Measurements from ENCODE around the gene ZFYVE21.

The ZFYVE21 gene

GRCh38 chr14:103740991-103741689 lies 25.5 kb downstream of the ZFYVE21 start:
- no peak overlapping the region for H2BK5ac ChIP-seq (ENCODE audit: low read depth, low read length, poor library complexity)
- H3K27me3 ChIP-seq (ENCODE audit: insufficient read depth, low read length) = no peaks in the 10 kb centered on the region
- no peak overlapping the region for H4K91ac ChIP-seq (ENCODE audit: low read depth, low read length)
- no peak overlapping the region for H4K8ac ChIP-seq (ENCODE audit: low read depth, low read length)
- no peak overlapping the region for H3K4me3 ChIP-seq (ENCODE audit: low read depth, low read length)
- DNase-seq = peak; percentile 8 to 39
- no peak overlapping the region for H3K9ac ChIP-seq (ENCODE audit: low read length)
- H2AFZ ChIP-seq (ENCODE audit: insufficient read depth, low read length, poor library complexity) = no peak overlapping the region
- H3K9me3 ChIP-seq (ENCODE audit: insufficient read depth, low read depth, low read length) = peaks cover 1% of the 10 kb centered on the region
- H3K79me2 ChIP-seq (ENCODE audit: control insufficient read depth, insufficient read depth, low read length, poor library complexity) = no peaks in the 10 kb centered on the region
- H3K79me1 ChIP-seq (ENCODE audit: low read length) = peaks cover 3% of the 10 kb centered on the region
- H3K36me3 ChIP-seq (ENCODE audit: control insufficient read depth in 1 of 2, insufficient read depth in 2 of 2, low read length in 2 of 2) = peaks cover 24% of the 10 kb centered on the region in 2 experiments
- peak overlapping the region; percentile 2 for H3K27ac ChIP-seq (ENCODE audit: low read depth, low read length)
- H2BK12ac ChIP-seq (ENCODE audit: low read length) = no peak overlapping the region
- no peak overlapping the region for H4K12ac ChIP-seq (ENCODE audit: low read depth, low read length)
- H3K4me1 ChIP-seq (ENCODE audit: control insufficient read depth in 1 of 2, insufficient read depth in 2 of 2, low read length in 2 of 2) = peaks cover 14 to 20% of the 10 kb centered on the region in 2 experiments
- no peak overlapping the region for H3K23ac ChIP-seq (ENCODE audit: low read length)
- no peak overlapping the region for H3K18ac ChIP-seq (ENCODE audit: low read length)
- no peak overlapping the region for H3K14ac ChIP-seq (ENCODE audit: low read length)
- no CpG with 5 or more reads among the region's 14 CpGs for WGBS (ENCODE audit: extremely low coverage, insufficient coverage, insufficient read length)
- H3K4me2 ChIP-seq (ENCODE audit: low read length) = no peak overlapping the region
- H3K4ac ChIP-seq (ENCODE audit: low read depth, low read length) = no peak overlapping the region
- no peak overlapping the region for H2BK120ac ChIP-seq (ENCODE audit: insufficient read depth, low read length, poor library complexity)
- H2AK5ac ChIP-seq (ENCODE audit: low read length) = no peak overlapping the region

GRCh38 chr14:103741876-103742275 lies 26.3 kb downstream of the ZFYVE21 start:
- H3K27me3 ChIP-seq (ENCODE audit: insufficient read depth, low read length) = no peaks in the 10 kb centered on the region
- no peak overlapping the region for H3K4me3 ChIP-seq (ENCODE audit: low read depth, low read length)
- H3K79me2 ChIP-seq (ENCODE audit: control insufficient read depth, insufficient read depth, low read length, poor library complexity) = no peaks in the 10 kb centered on the region
- peaks cover 1% of the 10 kb centered on the region for H3K9me3 ChIP-seq (ENCODE audit: insufficient read depth, low read depth, low read length)
- no peak overlapping the region for H2BK120ac ChIP-seq (ENCODE audit: insufficient read depth, low read length, poor library complexity)
- no peak overlapping the region for H3K4ac ChIP-seq (ENCODE audit: low read depth, low read length)
- H2AFZ ChIP-seq (ENCODE audit: insufficient read depth, low read length, poor library complexity) = no peak overlapping the region
- no peak overlapping the region for H2AK5ac ChIP-seq (ENCODE audit: low read length)
- H4K12ac ChIP-seq (ENCODE audit: low read depth, low read length) = no peak overlapping the region
- no CpG with 5 or more reads among the region's 9 CpGs for WGBS (ENCODE audit: extremely low coverage, insufficient coverage, insufficient read length)
- peaks cover 10 to 13% of the 10 kb centered on the region in 2 experiments for H3K4me1 ChIP-seq (ENCODE audit: control insufficient read depth in 1 of 2, insufficient read depth in 2 of 2, low read length in 2 of 2)
- no peak overlapping the region for H3K18ac ChIP-seq (ENCODE audit: low read length)
- H2BK12ac ChIP-seq (ENCODE audit: low read length) = no peak overlapping the region
- no peak overlapping the region for H4K8ac ChIP-seq (ENCODE audit: low read depth, low read length)
- no peak overlapping the region for H2BK5ac ChIP-seq (ENCODE audit: low read depth, low read length, poor library complexity)
- H3K9ac ChIP-seq (ENCODE audit: low read length) = no peak overlapping the region
- no peak overlapping the region for H3K23ac ChIP-seq (ENCODE audit: low read length)
- H3K36me3 ChIP-seq (ENCODE audit: control insufficient read depth in 1 of 2, insufficient read depth in 2 of 2, low read length in 2 of 2) = peaks cover 24% of the 10 kb centered on the region in 2 experiments
- no peak for DNase-seq
- no peak overlapping the region for H4K91ac ChIP-seq (ENCODE audit: low read depth, low read length)
- H3K27ac ChIP-seq (ENCODE audit: low read depth, low read length) = no peak overlapping the region
- no peak overlapping the region for H3K14ac ChIP-seq (ENCODE audit: low read length)
- no peaks in the 10 kb centered on the region for H3K79me1 ChIP-seq (ENCODE audit: low read length)
- H3K4me2 ChIP-seq (ENCODE audit: low read length) = no peak overlapping the region

GRCh38 chr14:103742499-103743255 lies 27.1 kb downstream of the ZFYVE21 start:
- Histone ChIP-seq H2BK5ac (ENCODE audit: low read depth, low read length, poor library complexity) (no peak overlapping the region), H3K9me3 (ENCODE audit: insufficient read depth, low read depth, low read length) (peaks cover 1% of the 10 kb centered on the region), H3K79me1 (ENCODE audit: low read length) (no peaks in the 10 kb centered on the region), H2BK12ac (ENCODE audit: low read length) (no peak overlapping the region), H3K27ac (ENCODE audit: low read depth, low read length) (no peak overlapping the region), H3K4me3 (ENCODE audit: low read depth, low read length) (no peak overlapping the region), H3K4me2 (ENCODE audit: low read length) (no peak overlapping the region), H4K8ac (ENCODE audit: low read depth, low read length) (no peak overlapping the region), H3K18ac (ENCODE audit: low read length) (no peak overlapping the region), H3K4ac (ENCODE audit: low read depth, low read length) (no peak overlapping the region), H3K23ac (ENCODE audit: low read length) (no peak overlapping the region), H2AK5ac (ENCODE audit: low read length) (no peak overlapping the region), H3K36me3 (ENCODE audit: control insufficient read depth in 1 of 2, insufficient read depth in 2 of 2, low read length in 2 of 2) (peaks cover 20 to 23% of the 10 kb centered on the region in 2 experiments), H3K14ac (ENCODE audit: low read length) (no peak overlapping the region), H3K9ac (ENCODE audit: low read length) (no peak overlapping the region), H4K91ac (ENCODE audit: low read depth, low read length) (no peak overlapping the region), H3K79me2 (ENCODE audit: control insufficient read depth, insufficient read depth, low read length, poor library complexity) (no peaks in the 10 kb centered on the region), H3K4me1 (ENCODE audit: control insufficient read depth in 1 of 2, insufficient read depth in 2 of 2, low read length in 2 of 2) (peaks cover 4 to 6% of the 10 kb centered on the region in 2 experiments), H4K12ac (ENCODE audit: low read depth, low read length) (no peak overlapping the region), H2AFZ (ENCODE audit: insufficient read depth, low read length, poor library complexity) (no peak overlapping the region), H3K27me3 (ENCODE audit: insufficient read depth, low read length) (no peaks in the 10 kb centered on the region), H2BK120ac (ENCODE audit: insufficient read depth, low read length, poor library complexity) (no peak overlapping the region)
- no peak for DNase-seq
- no CpG with 5 or more reads among the region's 14 CpGs for WGBS (ENCODE audit: extremely low coverage, insufficient coverage, insufficient read length)

DNA sequence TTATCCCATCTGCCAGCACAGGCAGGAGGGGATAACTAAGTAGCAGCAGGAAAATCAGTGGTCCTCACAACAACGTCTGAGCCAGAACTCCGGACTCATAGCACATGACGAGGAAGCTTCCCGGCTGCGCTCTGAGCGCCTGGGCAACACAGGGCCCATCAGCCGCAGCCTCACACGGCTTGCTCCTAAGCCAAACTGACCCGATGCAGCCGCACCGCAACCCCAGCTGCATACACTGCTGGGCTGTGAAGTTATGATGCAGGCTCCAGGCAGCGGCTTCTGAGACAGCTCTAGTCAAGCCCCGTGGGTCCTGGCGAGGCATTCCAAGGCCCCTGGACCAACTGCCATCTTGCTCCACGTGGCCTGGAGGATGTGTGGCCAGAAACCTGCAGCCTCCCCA lies 28.1 kb downstream of the ZFYVE21 start:
- Histone ChIP-seq H3K9ac (ENCODE audit: low read length) (no peak overlapping the region), H3K23ac (ENCODE audit: low read length) (no peak overlapping the region), H3K9me3 (ENCODE audit: insufficient read depth, low read depth, low read length) (no peaks in the 10 kb centered on the region), H3K18ac (ENCODE audit: low read length) (no peak overlapping the region), H3K4ac (ENCODE audit: low read depth, low read length) (no peak overlapping the region), H3K4me2 (ENCODE audit: low read length) (no peak overlapping the region), H3K4me3 (ENCODE audit: low read depth, low read length) (no peak overlapping the region), H2AFZ (ENCODE audit: insufficient read depth, low read length, poor library complexity) (no peak overlapping the region), H2BK5ac (ENCODE audit: low read depth, low read length, poor library complexity) (no peak overlapping the region), H4K8ac (ENCODE audit: low read depth, low read length) (no peak overlapping the region), H3K36me3 (ENCODE audit: control insufficient read depth in 1 of 2, insufficient read depth in 2 of 2, low read length in 2 of 2) (peaks cover 16 to 21% of the 10 kb centered on the region in 2 experiments), H4K12ac (ENCODE audit: low read depth, low read length) (no peak overlapping the region), H2BK12ac (ENCODE audit: low read length) (no peak overlapping the region), H3K79me1 (ENCODE audit: low read length) (no peaks in the 10 kb centered on the region), H2AK5ac (ENCODE audit: low read length) (no peak overlapping the region), H3K4me1 (ENCODE audit: control insufficient read depth in 1 of 2, insufficient read depth in 2 of 2, low read length in 2 of 2) (peaks cover 3 to 6% of the 10 kb centered on the region in 2 experiments), H3K79me2 (ENCODE audit: control insufficient read depth, insufficient read depth, low read length, poor library complexity) (no peaks in the 10 kb centered on the region), H3K14ac (ENCODE audit: low read length) (no peak overlapping the region), H3K27me3 (ENCODE audit: insufficient read depth, low read length) (no peaks in the 10 kb centered on the region), H3K27ac (ENCODE audit: low read depth, low read length) (no peak overlapping the region), H4K91ac (ENCODE audit: low read depth, low read length) (no peak overlapping the region), H2BK120ac (ENCODE audit: insufficient read depth, low read length, poor library complexity) (no peak overlapping the region)
- no CpG with 5 or more reads among the region's 15 CpGs for WGBS (ENCODE audit: extremely low coverage, insufficient coverage, insufficient read length)
- no peak for DNase-seq
